Bronchial epithelial cell (primary cell): ENCODE results near the gene EVPLL. TPM values are rescaled to one million over a fixed set of nuclear protein-coding genes. Genes with fewer than 3 reads are reported as not detected.
"Not testable (repeated sequence)": the region's sequence is repeated elsewhere in the genome, so short reads cannot be mapped to it uniquely, and the experiment has no call there.

Source experiments
- DNase-seq: peaks from one replicate; pipeline ENCODE4 v3.0.0-alpha.2; 2010; ENCODE audit warnings: low read depth
- FAIRE-seq: peaks from 2 replicates; lab custom pipeline; 2011; peaks lifted over from hg19 to GRCh38; lab: Jason Lieb, UNC
- H3K27me3 ChIP-seq: 2 replicates; pipeline ENCODE4 v1.5.1; 2011; ENCODE audit warnings: low read length; ENCODE audit not compliant: control insufficient read depth, insufficient read depth
- H3K36me3 ChIP-seq: 2 replicates; pipeline ENCODE4 v1.5.1; 2011; ENCODE audit warnings: low read length; ENCODE audit not compliant: control insufficient read depth, insufficient read depth
- H3K4me3 ChIP-seq: 2 replicates; pipeline ENCODE4 v1.5.1; 2011; ENCODE audit warnings: mild to moderate bottlenecking, low read depth, low read length, control low read depth
- total RNA-seq: library from RNA; depleted of rRNA; stranded (reverse); fragments of >200 nt; gene quantifications from 2 replicates; pipeline ENCODE4 v1.2.1, GENCODE V29; 2014

EVPLL gene
- total RNA-seq, 1 donor from 2014 or later, result 10.3 TPM

- not testable (repeated sequence) for H3K27me3 ChIP-seq, H3K4me3 ChIP-seq, H3K36me3 ChIP-seq, DNase-seq
- peak; percentile 86 for FAIRE-seq
Measured at GRCh38 chr17:18401872-18402590, 24.5 kb downstream of the EVPLL start.

GRCh38 chr17:18403166-18403565 is 25.6 kb downstream of the EVPLL start:
- not testable (repeated sequence) for H3K36me3 ChIP-seq, DNase-seq, H3K27me3 ChIP-seq, H3K4me3 ChIP-seq
- FAIRE-seq, result peak; percentile 58

- not testable (repeated sequence) for FAIRE-seq, H3K4me3 ChIP-seq, DNase-seq, H3K27me3 ChIP-seq, H3K36me3 ChIP-seq
Measured at GRCh38 chr17:18403604-18404003, 26.0 kb downstream of the EVPLL start.

GRCh38 chr17:18408906-18409305 is 31.3 kb downstream of the EVPLL start:
- not testable (repeated sequence) for FAIRE-seq, H3K27me3 ChIP-seq, H3K4me3 ChIP-seq, DNase-seq, H3K36me3 ChIP-seq

- H3K4me3 ChIP-seq, H3K27me3 ChIP-seq, H3K36me3 ChIP-seq, FAIRE-seq: not testable (repeated sequence)
- peak; percentile 68 for DNase-seq
Measured at GRCh38 chr17:18409321-18409720, 31.7 kb downstream of the EVPLL start.

GRCh38 chr17:18410736-18411135 is 33.2 kb downstream of the EVPLL start:
- FAIRE-seq, H3K36me3 ChIP-seq, DNase-seq, H3K27me3 ChIP-seq: not testable (repeated sequence)
- H3K4me3 ChIP-seq, result peak overlapping the region; percentile 25

- H3K27me3 ChIP-seq, FAIRE-seq, H3K36me3 ChIP-seq: not testable (repeated sequence)
- H3K4me3 ChIP-seq, result peak overlapping the region; percentile 51
- DNase-seq, result peak; percentile 15
Measured at GRCh38 chr17:18411377-18411864, 33.8 kb downstream of the EVPLL start.

- H3K27me3 ChIP-seq, DNase-seq, FAIRE-seq, H3K36me3 ChIP-seq, H3K4me3 ChIP-seq: not testable (repeated sequence)
Measured at GRCh38 chr17:18412001-18412538, 34.5 kb downstream of the EVPLL start.

- not testable (repeated sequence) for H3K27me3 ChIP-seq, FAIRE-seq, DNase-seq, H3K36me3 ChIP-seq, H3K4me3 ChIP-seq
Measured at GRCh38 chr17:18421521-18421920, 43.9 kb downstream of the EVPLL start.

- H3K27me3 ChIP-seq, DNase-seq, H3K36me3 ChIP-seq, FAIRE-seq, H3K4me3 ChIP-seq: not testable (repeated sequence)
Measured at GRCh38 chr17:18422464-18422863, 44.9 kb downstream of the EVPLL start.

GRCh38 chr17:18423015-18423414 is 45.4 kb downstream of the EVPLL start:
- not testable (repeated sequence) for H3K27me3 ChIP-seq, DNase-seq, H3K4me3 ChIP-seq, H3K36me3 ChIP-seq, FAIRE-seq

- not testable (repeated sequence) for H3K27me3 ChIP-seq, H3K4me3 ChIP-seq, FAIRE-seq, DNase-seq, H3K36me3 ChIP-seq
Measured at GRCh38 chr17:18425593-18425992, 48.0 kb downstream of the EVPLL start.

GRCh38 chr17:18426639-18427038 is 49.1 kb downstream of the EVPLL start:
- not testable (repeated sequence) for H3K36me3 ChIP-seq, H3K4me3 ChIP-seq, DNase-seq, FAIRE-seq, H3K27me3 ChIP-seq

- not testable (repeated sequence) for FAIRE-seq, H3K36me3 ChIP-seq, H3K4me3 ChIP-seq, H3K27me3 ChIP-seq, DNase-seq
Measured at GRCh38 chr17:18432206-18432605, 54.6 kb downstream of the EVPLL start.
